CD4-positive, alpha-beta T cell treated with Interferon gamma for 1 hour (primary cell): ENCODE measurements around the gene ATP10A.
"Not testable (repeated sequence)": the region's sequence is repeated elsewhere in the genome, so short reads cannot be mapped to it uniquely, and the experiment has no call there.

Experiments
- DNase-seq: peaks from one replicate; pipeline ENCODE4 v3.0.0-alpha.2; 2020

ATP10A gene

DNA sequence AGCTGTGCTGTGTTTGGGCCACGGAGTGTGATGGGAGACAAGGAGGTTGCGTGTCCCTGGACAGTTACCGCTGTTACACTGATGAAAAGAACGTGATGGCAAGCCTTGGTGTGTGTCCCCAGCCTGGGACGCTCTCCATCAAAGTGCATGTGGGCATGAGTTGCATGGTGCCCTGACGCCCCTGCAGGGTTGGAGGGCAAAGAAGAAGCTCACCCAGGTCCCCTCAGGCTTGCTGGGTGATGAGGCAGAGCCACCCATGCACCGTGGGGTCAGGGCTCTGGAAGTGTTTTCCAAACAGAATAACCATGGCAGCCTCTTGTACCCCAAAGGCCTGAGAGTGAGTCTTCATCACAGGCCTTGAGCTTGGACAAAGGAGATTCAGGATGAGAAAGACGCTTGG, 189.2 kb downstream of the ATP10A start:
- no peak for DNase-seq

DNA sequence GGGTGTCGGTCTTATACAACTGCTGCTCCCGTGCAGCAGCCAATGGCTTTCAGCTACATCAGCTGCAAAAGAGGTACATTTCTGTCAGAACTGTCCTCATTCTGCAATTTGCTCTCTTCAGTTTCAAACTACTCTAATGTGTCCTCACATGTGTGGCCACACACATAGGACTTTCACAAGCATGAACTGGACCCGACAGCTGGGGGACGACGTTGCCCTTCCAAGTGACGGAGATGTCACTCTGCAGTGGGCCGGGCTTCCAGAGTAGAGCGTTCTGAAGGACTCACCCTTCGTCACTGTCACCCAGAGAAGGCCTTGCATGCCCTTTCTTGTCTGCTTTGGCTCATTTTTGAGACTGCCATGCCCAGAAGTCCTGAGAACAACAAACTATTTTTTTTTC, 189.8 kb downstream of the ATP10A start:
- no peak for DNase-seq

DNA sequence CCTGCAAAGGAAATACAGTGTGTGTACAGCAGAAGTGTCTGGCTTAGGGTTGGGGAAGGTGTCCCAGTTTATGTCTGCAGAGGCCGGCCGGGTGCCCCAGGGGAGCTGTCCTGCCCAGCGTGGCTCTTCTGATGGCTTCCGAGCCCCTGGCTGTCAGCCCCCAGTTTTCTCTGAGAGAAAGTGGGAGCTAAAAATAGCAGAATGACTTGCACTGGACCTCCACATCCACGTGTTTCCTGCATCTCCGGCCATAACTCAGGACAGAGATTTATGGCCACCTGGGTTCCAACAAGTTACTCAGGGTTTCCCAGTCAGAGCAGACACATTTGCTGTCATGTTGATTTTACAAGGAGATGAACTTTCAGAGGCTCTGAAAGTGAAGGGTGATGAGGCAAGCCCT, 192.0 kb downstream of the ATP10A start:
- no peak for DNase-seq

DNA sequence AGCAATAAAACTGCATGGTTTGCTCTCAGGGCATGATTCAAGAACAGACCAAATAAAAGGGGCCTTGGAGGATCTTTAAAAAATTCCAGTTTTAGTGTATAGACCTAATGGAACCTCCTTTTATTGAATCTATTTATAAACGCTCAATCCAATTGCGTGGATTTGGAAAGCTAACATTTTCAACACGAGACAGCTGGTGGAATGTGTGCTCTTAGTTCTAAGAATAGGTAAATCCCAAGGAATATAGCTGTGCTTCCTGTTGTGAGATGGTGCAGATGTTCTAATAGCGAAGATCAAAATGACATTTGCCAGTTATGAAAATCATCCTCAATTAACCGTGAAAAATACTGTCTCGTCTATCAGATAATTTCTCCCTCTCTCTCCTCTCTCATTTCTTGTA, 192.5 kb downstream of the ATP10A start:
- DNase-seq: no peak

DNA sequence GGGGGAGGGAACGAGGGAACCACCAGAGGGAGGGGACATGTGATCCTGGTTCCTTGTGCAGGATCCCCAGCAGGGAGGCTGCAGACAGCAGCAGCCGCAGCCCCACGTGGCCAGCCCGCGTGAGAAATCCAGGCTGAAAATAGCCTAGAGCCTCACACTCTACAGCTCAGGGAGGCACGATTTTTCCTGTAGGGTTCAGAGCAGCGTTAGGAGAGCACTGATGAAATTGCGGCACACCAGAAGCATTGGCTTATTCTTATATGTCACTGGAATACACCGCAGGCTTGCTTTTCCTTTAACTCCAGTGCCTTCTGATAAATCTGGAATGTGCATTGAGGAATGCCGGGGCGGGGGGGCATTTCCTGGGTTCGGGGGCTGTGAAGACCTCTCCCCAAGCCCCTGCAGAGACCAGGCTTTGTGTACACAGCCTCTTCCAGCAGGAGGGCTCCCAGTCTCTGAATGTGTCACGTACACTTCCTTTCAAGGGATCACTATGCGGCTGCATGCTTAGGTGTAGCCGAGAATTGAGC, 193.0 kb downstream of the ATP10A start:
- no peak for DNase-seq

DNA sequence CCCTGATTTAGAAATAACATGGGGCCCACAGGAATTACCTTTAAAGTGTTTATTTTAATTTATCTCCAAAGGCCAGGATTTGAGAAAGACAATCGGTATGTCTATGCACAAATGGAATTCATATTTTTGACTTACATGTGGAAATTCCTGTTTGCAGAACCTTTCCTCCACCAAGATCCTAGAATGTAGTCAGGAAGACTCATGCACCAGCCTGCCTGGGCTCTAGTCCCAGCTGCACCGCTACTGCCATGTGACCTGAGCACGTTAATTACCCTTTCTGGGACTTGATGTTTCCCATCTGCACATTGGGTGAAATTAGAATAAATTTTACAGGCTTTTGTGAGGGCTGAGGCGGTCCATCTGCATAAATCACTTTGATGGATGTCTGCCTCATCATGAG, 194.2 kb downstream of the ATP10A start:
- no peak for DNase-seq

DNA sequence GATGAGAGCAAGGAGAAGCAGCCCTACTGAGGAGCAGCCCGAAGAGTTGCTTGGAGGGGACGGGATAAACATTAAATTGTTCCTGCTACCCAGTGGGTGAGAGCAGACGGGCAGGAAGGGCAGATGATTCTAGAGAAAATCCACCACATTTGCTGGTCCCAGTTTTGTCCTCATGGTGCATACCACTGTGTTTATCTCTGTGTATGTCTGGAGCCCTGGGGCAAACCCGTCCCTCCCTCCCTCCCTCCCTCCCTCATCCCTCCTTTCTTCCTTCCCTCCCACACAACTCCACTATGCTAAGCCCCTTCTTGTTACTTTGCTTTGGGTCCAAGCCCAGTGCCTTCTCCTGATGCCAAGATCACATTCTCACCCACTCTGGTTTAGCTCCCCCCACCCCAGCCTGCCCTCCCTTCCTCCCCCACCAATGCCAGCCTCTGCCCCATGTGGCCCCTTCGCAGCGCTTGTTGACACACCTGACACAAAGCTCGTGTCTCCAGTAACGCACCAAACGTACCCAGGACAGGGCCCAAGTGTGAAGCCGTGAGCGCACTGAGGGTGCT, 194.8 kb downstream of the ATP10A start:
- no peak for DNase-seq

DNA sequence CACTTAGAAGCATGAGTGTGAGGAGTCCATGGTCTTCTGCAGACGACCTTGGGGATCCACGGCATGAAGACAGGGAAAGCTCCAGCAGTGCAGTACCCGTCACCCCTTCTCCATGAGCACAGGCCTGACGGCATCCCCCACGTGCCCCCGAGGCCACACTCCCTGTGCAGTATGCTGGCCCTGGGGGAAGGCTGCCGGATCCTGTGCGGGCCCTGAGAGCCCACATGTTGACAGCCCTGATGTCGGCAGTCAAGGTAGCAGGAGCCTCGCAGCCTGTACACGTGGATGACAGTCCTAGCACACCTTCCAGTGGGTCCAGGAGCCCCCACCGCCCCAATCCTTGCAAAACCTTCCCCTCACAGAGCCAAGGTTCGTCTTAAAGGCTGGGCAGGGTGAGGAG, 195.3 kb downstream of the ATP10A start:
- no peak for DNase-seq

DNA sequence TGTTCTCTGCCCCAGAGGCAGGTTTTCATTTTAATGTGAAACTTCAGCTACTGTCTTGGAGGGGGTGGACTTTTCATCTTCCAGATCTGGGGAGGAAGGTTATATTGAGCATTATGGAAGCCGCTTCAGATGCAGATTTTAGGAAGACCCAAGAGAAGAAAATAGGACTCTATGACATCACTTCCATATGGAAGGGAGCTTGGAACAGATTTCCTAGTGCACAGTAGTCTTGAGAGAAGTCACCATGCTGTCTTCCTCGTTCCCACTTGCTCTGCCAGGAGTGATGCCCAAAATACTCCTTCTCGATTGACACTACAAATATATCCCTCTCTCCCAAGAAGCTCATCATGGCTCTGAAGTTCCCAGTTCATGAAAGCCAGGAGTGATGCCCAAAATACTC, 197.2 kb downstream of the ATP10A start:
- DNase-seq: no peak

DNA sequence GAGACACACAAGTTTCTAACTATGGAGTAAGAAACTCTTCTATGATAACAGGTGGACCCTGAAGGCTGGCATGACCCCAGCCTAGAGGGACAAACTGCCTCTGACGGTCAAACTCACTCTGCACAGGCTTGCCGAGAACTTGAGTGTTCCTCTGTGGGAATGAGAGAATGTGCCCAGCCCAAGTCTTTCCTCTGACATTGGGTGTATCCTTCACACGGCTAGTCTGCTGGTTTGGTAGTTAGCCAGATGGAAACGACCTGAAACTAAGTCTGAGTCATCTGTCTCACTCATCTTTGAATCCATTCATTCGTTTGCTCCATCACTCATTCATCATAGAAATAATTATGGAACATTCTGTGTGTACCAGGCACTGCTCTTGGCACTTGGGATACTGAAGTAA, 198.4 kb downstream of the ATP10A start:
- no peak for DNase-seq

DNA sequence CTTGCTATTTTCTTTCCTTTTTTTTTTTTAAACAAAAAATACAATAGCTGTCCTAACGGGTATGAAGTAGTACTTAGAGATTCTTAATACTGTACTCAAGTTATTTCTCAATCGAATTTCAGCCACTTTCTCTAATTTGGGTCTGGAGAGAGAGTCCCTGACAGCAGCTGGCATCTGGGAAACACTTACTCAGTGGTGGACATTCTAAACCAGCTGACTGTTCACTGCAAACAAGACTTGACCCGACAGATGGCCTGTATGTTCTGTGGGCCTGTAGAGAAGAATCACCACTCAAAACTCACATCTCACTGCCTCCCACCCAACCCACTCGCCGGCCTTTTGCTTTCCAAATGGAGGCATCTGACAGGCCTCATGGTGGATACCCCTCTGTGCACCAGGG, 199.6 kb downstream of the ATP10A start:
- no peak for DNase-seq

DNA sequence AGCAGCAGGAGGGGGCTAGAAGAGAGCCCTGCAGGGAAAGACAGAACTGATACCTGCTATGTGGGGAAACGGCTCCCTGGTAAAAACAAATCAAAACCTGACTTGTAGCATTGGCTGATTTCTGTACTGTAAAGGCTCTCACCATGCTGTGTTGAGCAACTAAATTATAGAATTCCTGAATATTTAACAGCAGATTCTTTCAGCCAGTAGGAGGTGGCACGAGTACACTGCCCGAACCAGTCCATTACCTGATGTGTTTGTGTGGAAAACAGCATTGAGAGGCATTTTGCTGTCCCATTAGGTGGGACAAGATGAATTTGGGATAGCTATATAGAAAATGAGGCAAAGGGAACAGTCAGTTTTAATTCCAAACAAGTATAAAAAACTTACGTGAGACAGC, 201.2 kb downstream of the ATP10A start:
- no peak for DNase-seq

DNA sequence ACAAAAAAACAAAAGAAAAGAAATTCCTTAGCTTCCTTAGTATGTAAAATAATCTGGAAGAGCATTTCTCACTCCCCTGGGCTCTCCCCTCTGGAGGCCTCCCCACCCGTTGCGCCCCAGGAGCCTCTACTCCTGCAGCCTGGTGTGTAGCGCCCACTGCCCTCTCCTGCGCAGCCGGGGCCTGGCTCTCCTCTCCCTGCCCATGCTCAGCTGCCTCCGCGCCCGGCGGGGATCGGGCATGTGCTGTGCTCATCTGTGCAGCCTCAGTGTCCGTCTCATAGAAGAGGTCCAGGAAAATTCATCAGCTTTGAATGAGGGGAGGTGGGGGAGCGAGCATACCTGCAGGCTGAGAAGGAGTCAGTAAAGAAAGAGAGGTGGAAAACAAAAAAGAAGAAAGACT, 203.9 kb downstream of the ATP10A start:
- DNase-seq: no peak

DNA sequence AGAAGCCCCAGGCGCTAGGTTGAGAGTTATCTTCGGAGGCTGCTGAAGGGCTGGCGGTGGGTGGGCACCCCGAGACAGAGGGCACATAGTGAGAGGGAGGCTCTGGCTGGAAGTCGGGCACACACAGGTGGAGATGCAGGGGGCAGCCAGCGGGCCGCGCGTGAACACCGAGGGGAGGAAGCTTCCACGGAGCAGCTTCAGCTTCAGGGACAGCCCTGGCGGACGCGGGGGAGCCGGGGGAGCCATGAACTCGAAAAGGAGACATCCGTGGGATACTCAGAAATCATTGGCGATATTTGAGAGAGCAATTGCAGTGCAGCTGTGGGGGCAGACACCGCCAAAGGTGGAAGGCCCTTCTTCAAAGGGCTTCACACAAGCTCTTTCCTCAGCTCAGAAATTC, 204.6 kb downstream of the ATP10A start:
- DNase-seq: no peak

DNA sequence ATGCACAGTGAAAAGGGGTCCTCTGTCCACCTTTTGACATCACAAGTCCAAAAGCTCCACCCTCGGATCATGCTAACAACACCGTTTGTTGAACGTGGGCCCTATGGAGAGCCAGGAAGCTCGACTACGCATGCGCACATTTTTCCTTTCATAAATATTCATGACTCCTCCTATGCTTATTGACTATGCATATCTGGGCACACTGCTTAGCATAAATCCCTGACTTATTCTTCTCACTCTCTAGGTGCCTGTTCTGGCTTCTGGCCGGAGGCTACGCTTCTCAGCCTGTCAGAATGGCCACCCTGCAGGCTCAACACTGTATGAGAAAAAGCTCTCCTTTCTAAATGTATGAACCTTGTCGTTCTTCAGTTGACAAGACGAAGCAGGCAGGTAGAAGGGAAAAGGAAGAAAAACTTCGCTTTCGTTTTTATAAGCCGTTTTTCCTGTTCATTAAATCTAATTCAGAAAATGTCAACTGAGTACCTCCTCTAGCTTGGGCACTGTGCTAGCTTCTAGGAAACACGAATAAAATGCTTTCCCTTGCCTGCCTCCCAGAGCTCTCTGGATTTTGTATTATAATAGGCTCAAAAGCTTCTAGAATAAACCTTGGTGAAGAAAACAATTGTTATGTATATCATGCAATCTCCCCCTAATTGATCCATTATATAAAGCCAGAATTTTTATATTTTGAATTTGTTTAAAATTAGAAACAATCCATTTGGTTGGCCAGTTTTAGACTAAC, 207.7 kb downstream of the ATP10A start:
- DNase-seq: no peak

DNA sequence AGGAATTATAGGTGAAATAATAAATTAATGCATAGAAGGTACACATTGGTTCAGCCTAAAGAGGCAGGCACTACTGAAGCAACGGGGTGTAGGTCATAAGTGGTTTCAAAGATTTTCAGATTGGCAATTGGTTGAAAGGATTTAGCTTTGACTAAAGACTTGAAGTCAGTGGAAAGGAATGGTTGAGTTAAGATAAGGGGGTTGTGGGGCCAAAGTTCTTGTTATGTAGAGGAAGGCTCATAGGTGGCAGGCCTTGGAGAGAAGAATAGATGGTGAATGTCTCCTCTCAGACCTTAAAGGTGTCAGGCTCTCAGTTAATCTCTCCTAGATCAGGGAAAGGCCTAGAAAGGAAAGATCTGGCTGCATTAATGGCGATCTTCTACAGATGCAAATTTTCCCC, 209.8 kb downstream of the ATP10A start:
- DNase-seq: no peak

DNA sequence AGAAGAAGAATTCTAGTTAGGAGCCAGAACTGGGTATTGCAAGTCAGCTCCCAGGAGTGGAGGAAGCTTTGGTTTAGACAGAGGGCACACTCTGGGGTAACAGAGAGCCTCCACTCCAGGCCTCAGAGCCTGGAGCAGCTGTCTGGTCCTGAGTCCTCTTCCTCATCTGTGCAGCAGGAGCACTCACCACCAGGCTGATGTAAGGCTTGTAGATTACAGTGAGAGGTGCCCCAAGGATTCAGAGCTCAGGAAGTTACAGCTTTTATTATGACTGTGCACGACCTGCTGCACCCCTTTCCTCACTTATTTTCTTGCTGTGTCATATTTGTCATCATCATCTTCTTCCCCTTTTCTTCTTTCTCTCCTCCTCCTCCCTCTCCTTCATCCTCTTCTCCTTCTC, 210.4 kb downstream of the ATP10A start:
- DNase-seq: no peak

DNA sequence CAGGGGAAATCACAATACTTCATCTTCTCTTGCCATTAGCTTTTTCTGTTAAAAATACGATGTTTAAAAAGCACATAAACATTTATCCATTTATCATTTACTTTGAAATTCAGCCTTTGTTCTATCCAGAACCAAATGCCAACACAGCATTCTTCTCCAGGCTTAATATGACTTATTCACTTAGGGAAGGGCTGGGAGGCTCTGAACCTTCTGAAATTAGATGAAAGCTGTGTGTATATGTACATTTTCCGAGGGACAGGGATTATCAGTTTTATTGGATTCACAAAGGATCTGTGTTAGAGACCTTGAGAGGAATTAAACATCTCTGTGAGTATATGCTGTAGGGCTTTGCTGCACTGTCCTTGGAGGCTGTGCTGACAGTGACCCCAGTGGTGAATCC, 213.7 kb downstream of the ATP10A start:
- no peak for DNase-seq

DNA sequence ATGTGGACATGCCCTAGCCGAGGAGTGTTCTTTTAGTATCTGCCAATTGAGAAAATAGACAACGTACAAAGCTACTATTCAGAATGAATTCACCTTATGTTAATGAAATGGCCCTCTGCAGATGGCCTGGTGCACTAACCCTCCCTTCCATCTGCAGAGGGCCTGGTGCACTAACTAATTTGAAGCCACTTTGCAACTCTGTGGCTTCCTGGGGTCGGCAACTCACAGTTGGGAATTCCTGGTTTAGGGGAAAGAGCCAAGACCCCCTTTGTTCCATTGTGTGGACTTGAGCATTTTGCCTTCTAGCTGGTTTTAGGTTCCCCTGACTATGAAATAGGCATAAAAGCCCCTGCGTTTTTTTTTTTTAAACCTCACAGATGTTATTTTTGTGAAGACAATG, 220.0 kb downstream of the ATP10A start:
- DNase-seq: no peak

DNA sequence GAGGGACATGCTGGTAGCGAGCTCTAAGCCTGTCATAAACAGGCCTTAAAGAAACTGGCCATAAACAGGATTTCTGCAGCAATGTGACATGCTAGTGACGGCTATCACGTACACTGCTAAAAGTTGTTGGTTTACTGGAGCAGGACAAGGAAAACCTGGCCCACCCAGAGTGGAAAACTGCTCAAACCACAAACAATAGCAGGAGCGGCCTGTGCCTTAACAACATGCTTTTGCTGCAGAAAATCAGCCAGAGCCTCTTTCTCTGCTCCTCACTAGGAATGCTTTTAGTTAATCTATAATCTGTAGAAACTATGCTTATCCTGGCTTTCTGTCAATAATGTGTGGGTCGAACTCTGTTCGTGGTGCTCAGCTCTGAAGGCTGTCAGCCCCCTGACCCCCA, 221.4 kb downstream of the ATP10A start:
- no peak for DNase-seq

DNA sequence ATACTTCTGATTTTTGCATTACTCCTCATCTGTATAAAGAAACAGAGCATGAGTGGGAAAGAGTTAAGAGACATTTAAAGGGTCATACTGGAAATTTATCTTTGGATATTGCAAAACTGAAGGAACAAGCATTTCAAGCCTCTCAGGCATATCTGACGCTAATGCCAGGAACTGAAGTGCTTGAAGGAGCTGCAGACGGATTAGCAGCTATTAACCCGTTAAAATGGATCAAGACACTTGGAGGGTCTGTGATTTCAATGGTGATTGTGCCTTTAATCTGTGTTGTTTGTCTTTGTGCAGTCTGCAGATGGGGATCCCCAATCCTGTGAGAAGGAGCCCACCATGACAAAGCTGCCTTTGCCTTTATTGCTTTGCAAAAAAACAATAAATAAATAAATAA, 221.8 kb downstream of the ATP10A start:
- DNase-seq: no peak

DNA sequence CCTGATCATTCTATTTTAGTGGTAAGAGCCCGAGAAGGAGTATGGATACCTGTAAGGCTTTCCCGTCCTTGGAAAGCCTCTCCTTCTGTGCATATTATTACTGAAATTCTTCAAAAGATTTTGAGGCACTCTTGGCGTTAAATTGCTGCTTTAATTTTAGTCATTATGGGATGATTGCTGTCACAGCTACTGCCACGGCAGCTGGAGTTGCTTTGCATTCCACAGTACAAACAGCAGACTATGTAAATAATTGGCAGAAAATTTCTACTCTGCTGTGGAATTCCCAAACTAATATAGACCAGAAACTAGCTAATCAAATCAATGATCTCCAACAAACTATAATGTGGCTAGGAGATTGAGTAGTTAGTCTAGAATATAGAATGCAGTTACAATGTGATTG, 222.2 kb downstream of the ATP10A start:
- DNase-seq: not testable (repeated sequence)

DNA sequence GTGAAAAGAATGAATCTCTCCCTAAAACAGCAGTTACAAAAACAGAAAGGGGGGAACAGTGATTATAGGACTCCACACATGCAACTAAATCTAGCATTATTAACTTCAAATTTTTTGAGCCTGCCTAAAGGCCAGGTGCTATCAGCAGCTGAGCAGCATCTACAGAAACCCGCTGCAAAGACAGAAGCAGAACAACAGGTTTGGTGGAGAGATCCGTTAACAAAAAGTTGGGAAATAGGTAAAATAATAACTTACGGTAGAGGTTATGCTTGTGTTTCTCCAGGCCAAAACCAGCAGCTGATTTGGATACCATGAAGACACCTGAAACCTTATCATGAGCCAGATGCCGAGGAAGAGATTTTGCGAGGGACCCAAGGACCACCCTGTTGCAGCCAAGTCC, 222.7 kb downstream of the ATP10A start:
- no peak for DNase-seq

DNA sequence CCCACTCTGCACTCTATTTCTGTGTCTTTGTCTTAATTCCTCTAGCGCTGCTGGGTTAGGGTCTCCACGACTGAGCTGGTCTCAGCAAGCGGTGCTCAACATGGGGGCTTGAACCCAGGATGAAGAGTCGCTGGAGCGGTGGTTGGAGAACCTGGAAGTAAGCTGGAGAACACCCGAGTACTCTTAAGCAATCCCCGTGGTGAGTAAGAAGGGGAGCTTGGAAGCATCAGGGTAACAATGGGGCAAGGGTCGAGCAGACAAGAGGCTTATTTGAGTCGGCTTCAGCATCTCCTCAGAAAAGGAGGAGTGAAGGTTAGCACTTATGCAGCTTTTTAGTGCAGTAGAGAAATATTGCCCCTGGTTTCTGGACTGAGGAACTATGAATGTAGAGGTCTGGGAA, 226.6 kb downstream of the ATP10A start:
- not testable (repeated sequence) for DNase-seq

DNA sequence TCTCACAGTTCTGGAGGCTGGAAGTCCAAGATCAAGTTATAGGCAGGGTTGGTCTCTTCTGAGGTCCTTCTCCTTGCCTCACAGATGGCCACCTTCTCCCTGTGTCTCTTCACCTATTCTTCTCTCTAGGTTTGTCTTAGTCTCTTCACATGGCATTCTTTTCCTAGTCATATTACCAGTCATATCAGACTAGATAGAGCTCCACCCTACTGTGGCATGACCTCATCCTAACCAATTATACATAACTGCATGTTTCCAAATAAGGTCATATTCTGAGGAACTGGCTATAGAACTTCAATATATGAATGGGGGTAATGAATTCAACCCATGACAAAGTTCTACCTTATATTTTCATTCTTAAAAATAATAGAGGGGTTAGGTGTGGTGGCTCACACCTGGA, 227.9 kb downstream of the ATP10A start:
- no peak for DNase-seq
